ES-I3 (cell line): ENCODE data around the gene PDXP.

ENCODE experiments used
- H3K36me3 ChIP-seq: 2 replicates; pipeline ENCODE4 v1.6.1; 2013; ENCODE audit warnings: mild to moderate bottlenecking, low read length, control low read depth, moderate library complexity; ENCODE audit not compliant: insufficient read depth
- H3K4me1 ChIP-seq: 2 replicates; pipeline ENCODE4 v1.6.1; 2013; ENCODE audit warnings: mild to moderate bottlenecking, control low read depth, low read length; ENCODE audit not compliant: insufficient read depth
- H3K9ac ChIP-seq: 2 replicates; pipeline ENCODE4 v1.6.1; 2013; ENCODE audit warnings: low read depth, mild to moderate bottlenecking, low read length, moderate library complexity
- H3K9me3 ChIP-seq: 2 replicates; pipeline ENCODE4 v1.6.1; 2013; ENCODE audit warnings: mild to moderate bottlenecking, low read length, moderate library complexity; ENCODE audit not compliant: control insufficient read depth, insufficient read depth

The PDXP gene

DNA sequence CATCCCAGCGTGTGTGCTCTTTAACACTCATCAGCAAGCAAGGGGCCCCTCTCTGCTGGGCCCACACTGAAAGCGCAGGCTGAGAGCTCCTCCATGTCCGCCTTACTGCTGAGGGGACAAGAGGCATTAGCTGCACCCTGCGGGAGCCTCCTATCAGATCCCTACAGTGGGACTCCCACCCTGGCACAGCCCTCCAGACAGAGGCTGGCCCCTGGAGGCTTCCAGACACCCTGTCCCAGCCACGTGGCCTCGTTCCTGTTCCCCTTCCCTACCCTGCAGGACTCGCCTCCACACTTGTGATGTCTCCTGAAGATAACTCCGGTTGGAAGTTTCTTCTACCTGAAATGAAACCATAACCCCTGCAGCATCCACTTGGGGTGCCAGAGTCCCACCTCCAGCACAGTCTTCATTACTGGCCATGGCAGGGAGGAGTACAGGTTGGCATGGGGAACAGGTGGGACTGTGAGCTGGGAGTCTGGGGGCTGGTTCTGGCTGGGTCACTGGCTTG lies 24.1 kb upstream of the PDXP start:
- H3K36me3 ChIP-seq: peaks cover 6% of the 10 kb centered on the region
- H3K4me1 ChIP-seq: peaks cover 25% of the 10 kb centered on the region
- H3K9ac ChIP-seq: peak overlapping the region; percentile 16
- H3K9me3 ChIP-seq: no peaks in the 10 kb centered on the region

DNA sequence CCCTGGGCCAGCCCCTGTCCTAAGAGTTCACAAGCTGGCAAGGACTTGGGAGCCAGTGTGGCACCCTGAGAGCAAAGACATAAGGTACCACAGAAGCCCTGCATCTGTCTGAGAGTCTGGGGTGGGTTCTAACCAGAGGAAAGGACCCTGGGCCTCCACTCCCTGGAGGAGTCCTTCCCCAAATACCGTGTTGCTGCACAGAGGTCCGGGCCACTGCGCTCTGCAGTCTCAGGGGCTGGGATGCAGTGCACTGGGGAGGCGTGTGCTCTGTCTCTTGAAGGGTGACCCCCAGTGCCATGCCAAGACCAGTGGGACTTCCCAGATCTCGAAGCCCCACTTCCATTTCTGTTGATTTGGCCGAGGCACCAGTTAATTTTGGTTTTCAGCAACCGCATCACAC lies 23.4 kb upstream of the PDXP start:
- no peaks in the 10 kb centered on the region for H3K9me3 ChIP-seq
- peaks cover 6% of the 10 kb centered on the region for H3K36me3 ChIP-seq
- peaks cover 25% of the 10 kb centered on the region for H3K4me1 ChIP-seq
- H3K9ac ChIP-seq: no peak overlapping the region

DNA sequence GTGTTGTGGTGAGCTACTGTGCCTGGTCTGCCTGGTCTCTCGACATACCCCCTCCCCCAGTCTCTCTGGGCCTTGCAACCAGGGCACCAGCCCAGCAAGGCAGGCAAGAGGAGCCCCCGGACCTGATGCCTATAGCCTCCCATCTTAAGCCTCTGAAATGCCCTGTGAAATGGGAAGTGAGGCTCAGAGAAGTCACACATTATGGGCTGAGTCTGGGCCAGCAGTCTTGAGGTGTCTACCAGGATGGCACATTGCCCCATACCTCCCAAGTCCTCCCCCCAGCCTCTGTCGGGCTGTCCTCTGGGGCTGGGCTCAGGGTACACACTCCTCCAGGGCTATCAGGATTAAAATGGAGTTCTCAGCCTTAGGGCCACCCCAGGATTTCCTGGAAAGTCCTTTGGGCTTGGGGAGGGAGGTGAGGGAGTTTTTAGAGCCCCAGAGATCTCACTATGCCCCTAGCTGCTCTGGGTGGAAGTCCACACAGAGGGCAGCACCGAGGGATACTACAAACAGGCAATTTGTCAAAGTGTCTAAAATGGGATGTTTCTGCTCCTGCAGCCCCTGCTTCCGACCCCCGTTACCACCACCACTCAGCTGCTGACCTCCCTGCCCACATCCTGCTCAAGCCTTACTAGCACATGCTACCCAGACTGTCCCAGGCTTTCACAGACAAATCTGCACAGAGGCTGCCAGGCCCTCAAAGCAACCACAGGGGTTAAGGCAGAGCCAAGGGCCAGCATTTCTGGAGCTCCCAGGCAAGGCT lies 22.2 kb upstream of the PDXP start:
- Histone ChIP-seq H3K9ac (no peak overlapping the region), H3K9me3 (no peaks in the 10 kb centered on the region), H3K36me3 (peaks cover 3% of the 10 kb centered on the region), H3K4me1 (peaks cover 30% of the 10 kb centered on the region)

DNA sequence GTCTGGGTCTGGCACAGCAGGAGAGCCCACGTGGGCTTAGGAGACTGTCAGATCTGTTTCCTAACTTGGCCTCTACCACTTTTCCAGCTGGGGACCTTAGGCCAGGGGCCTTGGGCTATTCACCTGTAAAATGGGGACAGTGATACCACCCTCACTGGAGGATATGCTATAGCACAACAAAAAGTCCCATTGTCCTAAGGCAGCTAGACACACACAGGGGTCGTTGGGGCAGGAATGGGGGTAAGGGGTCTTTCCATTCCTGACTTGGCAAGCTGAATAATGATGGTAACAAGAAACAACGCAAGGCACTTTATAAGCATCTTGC lies 21.6 kb upstream of the PDXP start:
- no peaks in the 10 kb centered on the region for H3K9me3 ChIP-seq
- H3K9ac ChIP-seq: no peak overlapping the region
- H3K4me1 ChIP-seq: peaks cover 30% of the 10 kb centered on the region

DNA sequence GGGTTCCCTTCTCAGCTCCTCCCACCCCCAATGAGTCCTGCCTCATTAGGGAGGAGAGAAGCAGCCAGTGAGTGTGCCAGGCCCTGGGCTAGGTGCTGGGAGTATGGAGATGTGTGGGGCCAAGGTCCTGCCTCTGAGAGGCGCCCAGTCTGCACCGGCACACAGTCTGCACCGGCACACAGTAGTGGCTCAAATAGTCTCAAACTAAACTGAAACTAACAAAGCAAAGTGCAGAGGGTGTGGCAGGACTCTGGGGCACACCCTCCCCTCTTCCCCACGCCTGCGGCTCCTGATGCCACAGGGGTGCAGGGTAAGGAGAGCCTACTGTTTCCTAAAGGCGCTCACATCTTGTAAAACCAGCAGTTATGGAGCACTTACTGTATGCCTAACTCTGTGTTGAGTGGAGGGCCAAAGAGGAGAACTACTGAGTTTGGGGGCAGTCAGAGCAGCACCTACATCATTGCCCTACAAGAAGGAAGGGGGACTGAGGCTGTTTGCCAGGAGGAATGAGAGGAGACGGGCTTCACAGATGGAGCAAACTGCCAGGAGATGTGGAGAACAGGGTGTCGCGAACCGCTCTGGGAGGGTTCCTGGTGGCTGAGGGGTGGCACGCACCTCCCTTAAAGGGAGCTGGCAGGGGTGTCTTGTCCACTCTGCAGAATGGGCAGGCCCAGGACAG lies 20.0 kb upstream of the PDXP start:
- H3K9ac ChIP-seq: peak overlapping the region; percentile 53; the same call in 1 of the 2 replicates
- peaks cover 4% of the 10 kb centered on the region; the same call in 1 of the 2 replicates for H3K36me3 ChIP-seq
- H3K4me1 ChIP-seq: peaks cover 24% of the 10 kb centered on the region
- H3K9me3 ChIP-seq: no peaks in the 10 kb centered on the region

More for the DNA sequence above, 21.6 kb upstream of the PDXP start:
- peaks cover under 1% of the 10 kb centered on the region; the same call in 1 of the 2 replicates for H3K36me3 ChIP-seq

DNA sequence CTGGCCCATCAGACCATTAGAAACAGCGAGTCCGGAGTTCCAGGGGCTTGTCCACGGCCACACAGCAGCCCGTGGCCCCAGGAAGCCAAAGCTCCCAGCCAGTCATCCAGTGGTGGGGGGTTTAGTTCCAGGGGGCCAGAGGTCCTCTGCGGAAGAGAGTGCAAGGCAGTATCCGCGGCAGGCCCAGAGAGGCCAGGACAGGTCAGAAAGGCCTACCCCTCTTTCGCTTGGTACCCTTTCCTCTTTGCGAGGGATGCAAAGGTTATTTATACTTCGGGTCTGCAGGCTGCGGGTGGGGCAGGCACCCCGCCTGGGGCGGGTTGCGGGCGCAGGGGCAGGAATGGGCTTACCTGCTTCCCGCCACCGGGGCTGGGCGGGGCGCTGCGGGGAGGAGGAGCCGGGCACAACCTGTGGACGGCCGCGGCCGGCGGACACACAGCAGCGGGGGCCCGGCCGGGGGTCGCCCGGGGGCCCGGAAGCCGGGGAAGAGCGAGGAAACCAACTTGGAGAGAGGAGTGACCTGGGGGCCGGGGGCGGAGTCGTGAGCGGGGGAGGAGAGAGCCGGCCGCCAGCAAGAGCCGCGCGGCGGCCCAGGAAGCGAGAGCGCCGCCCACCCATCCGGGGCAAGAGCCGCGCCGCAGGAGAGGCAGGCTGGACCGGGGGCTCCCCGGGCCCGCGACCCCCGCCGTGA lies 19.3 kb upstream of the PDXP start, which contains the start of gene SH3BP1:
TSS of gene SH3BP1 (plus strand) at position 600 of the 691 bp plus-strand sequence. CDS start 119 bp downstream, outside the sequence.
- Histone ChIP-seq H3K4me1 (peaks cover 21% of the 10 kb centered on the region), H3K9me3 (no peaks in the 10 kb centered on the region), H3K36me3 (peaks cover 7% of the 10 kb centered on the region; the same call in 1 of the 2 replicates), H3K9ac (peak within 1 kb of the TSS; percentile 53)

DNA sequence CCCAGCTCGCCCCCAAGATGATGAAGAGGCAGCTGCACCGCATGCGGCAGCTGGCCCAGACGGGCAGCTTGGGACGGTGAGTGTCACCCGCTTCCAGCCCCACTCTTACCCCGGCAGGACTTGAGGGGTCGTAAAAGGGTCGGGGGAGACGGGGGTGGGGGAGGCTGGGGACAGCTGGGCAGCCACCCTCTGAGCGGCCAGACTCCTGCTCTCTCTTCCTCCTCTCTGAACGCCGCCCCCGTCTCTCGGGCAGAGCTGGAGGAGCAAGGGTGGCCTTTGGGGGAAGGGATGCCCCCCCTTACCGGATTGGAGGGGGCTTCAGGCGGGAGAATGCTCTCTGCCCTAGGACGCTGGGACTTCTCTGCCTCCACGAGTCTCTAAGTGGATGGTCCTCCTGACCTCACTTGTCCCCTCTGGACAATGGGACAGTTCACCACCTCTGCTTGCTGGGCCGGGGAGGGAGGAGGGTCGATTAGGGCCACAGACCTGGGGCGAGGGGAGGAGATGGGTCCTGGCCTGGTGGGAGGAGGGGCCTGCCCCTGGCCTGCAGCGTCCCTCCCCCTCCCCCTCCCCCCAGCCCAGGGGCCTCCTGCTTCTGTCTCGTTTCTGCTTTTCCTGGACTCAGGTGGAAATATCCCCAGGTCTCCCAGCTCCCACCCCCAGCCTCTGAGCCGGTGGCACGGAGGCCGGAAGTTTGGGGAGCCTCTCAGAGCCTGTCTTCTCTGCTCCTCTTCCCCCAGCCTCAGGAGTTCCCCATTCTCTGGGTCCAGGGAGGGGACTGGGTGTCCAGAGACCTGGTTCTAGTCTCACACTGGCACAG lies 18.5 kb upstream of the PDXP start:
- H3K36me3 ChIP-seq: peaks cover 7% of the 10 kb centered on the region; the same call in 1 of the 2 replicates
- no peaks in the 10 kb centered on the region for H3K9me3 ChIP-seq
- peak overlapping the region; percentile 53 for H3K9ac ChIP-seq
- H3K4me1 ChIP-seq: peaks cover 13% of the 10 kb centered on the region; the same call in 1 of the 2 replicates

DNA sequence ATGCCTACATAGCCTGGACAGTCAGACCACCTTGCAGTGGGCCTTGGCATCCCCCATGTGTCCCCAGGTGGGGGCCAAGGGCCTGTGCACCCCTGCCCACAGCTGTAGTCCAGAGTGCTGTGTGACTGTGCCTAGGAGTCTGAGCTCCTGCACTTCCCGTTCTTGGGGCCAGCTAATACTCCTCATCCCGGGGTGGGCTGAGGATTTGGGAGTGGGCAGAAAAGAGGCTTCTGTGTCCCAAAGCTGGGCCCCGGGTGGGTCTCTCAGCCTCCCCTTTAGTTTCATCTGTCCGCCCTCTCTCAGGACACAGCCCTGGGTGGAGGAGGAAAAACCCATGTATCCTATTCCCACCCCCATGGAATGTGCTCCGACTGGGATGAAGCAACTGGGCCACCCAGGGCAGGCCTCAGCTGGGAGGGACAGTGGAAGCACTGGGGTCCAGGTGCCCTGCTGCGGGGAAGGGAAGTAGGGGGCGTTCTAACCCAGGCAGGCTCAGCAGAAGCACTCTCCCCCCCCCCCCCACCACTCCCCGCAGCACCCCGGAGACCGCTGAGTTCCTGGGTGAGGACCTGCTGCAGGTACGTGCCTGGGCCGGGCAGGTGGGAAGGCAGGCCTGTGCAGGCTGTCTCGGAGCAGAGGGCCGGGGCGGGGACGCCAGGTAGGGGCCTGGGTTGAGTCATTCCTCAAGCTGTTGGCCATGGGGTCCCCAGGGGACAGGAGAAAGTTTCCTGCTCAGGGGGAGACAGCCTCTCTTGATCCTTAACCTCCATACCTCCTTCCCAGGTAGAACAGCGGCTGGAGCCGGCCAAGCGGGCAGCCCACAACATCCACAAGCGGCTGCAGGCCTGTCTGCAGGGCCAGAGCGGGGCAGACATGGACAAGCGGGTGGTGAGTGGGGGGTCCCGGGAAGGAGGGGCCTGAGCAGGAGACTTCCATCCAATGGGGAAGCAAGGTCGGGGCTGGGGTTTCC lies 17.6 kb upstream of the PDXP start:
- H3K9me3 ChIP-seq: no peaks in the 10 kb centered on the region
- peaks cover 7% of the 10 kb centered on the region; the same call in 1 of the 2 replicates for H3K36me3 ChIP-seq
- H3K4me1 ChIP-seq: peaks cover 11% of the 10 kb centered on the region; the same call in 1 of the 2 replicates
- H3K9ac ChIP-seq: peak overlapping the region; percentile 53

DNA sequence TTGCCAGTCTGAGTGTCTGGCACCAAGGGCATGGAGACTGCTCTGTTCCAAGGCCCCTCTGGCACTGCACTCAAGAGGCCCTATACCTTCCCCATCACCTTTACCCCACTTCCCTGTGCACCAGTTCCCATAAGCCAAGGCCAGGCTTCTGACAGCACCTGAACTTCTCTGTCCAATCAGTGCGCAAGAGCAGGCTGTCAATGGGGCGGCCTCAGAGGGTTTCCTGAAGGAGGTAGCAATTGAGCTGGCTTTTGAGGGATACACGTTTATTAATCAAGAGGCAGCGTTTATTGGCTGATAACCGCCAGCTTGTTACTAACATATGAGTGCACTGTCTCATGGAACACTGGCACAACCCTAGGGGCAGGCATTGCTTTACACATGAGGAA lies 17.0 kb upstream of the PDXP start:
- Histone ChIP-seq H3K4me1 (peaks cover 11% of the 10 kb centered on the region; the same call in 1 of the 2 replicates), H3K36me3 (peaks cover 7% of the 10 kb centered on the region; the same call in 1 of the 2 replicates)

DNA sequence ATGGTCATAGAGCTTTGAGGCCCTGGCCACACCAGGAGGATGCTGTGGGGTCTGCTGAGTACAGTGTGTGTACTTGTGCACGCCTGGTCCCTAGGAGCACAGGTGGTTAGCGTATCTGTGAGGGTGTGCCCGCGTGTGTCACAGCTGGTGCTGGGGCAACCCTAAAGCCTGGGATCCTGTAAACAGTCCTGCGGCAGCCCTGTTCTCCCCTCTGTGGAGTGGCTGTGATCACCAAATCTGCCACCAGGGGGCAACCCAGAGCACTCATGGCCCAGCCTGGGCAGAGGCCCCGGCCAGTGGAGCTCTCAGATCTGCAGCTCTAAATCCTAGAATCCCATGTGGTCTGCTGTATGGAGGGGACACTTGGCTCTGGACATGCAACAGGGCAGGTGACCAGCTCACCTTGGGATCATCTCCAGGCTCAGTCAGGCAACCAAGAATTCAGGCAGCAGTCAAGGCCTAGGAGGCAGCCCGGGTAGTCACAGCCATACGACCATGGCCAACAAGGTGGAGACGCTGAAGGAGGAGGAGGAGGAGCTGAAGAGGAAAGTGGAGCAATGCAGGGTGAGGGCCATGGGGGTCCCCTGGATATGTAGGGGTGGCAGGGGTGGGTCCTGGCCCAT lies 15.2 kb upstream of the PDXP start:
- Histone ChIP-seq H3K9ac (no peak overlapping the region), H3K36me3 (peaks cover 10% of the 10 kb centered on the region; the same call in 1 of the 2 replicates), H3K4me1 (peaks cover 10% of the 10 kb centered on the region; the same call in 1 of the 2 replicates), H3K9me3 (no peaks in the 10 kb centered on the region)

More for the DNA sequence above, 17.0 kb upstream of the PDXP start:
- Histone ChIP-seq H3K9me3 (no peaks in the 10 kb centered on the region), H3K9ac (no peak overlapping the region)

DNA sequence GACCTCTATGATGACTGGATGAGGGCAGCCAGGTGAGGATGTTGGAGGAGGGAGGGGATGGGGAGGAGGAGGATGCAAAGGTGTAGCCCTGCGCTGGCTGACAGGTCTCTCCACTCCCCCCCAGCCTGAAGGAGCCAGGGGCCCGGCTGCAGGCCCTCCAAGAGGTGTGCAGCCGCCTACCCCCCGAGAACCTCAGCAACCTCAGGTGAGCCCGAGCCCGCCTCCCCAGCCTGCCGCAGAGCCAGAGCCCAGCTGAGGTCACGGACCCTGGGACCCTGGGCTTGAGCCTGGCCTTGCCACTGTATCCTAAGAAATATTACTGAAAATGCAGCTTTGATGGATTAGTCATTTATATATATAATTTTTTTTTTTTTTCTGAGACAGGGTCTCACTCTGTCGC lies 11.2 kb upstream of the PDXP start:
- Histone ChIP-seq H3K36me3 (peaks cover 16% of the 10 kb centered on the region), H3K4me1 (no peaks in the 10 kb centered on the region), H3K9me3 (no peaks in the 10 kb centered on the region), H3K9ac (no peak overlapping the region)

DNA sequence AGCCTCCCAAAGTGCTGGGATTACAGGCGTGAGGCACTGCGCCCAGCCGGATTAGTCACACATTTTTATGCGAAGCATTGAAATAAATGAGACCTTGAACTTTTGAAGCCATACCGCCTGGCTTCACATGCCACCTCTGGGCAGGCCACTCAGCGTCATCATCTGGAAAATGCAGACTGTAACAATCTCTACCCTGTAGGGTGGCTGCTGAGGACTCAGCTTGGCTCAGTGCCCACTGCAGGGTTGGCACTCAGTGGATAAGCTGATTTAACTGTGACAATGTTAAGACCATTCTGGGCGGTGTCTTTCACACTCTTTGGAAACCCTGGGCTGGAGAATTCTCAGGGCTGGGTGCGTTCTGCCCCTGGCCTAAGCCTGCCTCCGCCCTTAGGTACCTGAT lies 10.6 kb upstream of the PDXP start:
- Histone ChIP-seq H3K4me1 (no peaks in the 10 kb centered on the region), H3K9ac (no peak overlapping the region), H3K9me3 (no peaks in the 10 kb centered on the region), H3K36me3 (peaks cover 16% of the 10 kb centered on the region)
